PC-3 (cell line): ENCODE data around the gene UBN2. TPM values are rescaled to one million over a fixed set of nuclear protein-coding genes. Genes with fewer than 3 reads are reported as not detected.

Experiments used
- ATAC-seq: fragments of 200-7000 bp; cut with Tn5 transposase; 2 replicates; pipeline ENCODE4 v1.9.1; 2020; ENCODE audit warnings: mild to moderate bottlenecking, moderate library complexity
- Bru-seq: library from RNA; stranded (reverse); fragments of 400-500 nt; gene quantifications from one replicate; lab custom pipeline; 2021; lab: Mats Ljungman, UMichigan
- BruChase-seq, 2 experiments: library from RNA; stranded (reverse); fragments of 400-500 nt; gene quantifications; one replicate each; lab custom pipeline; 2021; lab: Mats Ljungman, UMichigan
- BruUV-seq: library from RNA; stranded (reverse); fragments of 400-500 nt; replicated peaks from 2 replicates; lab custom pipeline; 2021; lab: Mats Ljungman, UMichigan
- CTCF ChIA-PET: fragments of 300-600 bp; sonication (Branson Sonifier 250); formaldehyde crosslinking; loops from one replicate; lab custom pipeline; 2022; ENCODE audit warnings: antibody characterized with exemption; lab: Charles Lee
- POLR2A ChIA-PET: fragments of 300-600 bp; sonication (Branson Sonifier 250); formaldehyde crosslinking; loops from one replicate; lab custom pipeline; 2022; ENCODE audit warnings: antibody characterized with exemption; ENCODE audit not compliant: unreplicated experiment; lab: Charles Lee
- DNase-seq: peaks from one replicate; pipeline ENCODE4 v3.0.0-alpha.2; 2015
- H2AFZ ChIP-seq: fragments of 300-600 bp; sonication (generic); 2 replicates; pipeline ENCODE4 v1.6.0; 2016; ENCODE audit warnings: antibody characterized with exemption, low read length
- H3F3A ChIP-seq: fragments of 300-600 bp; sonication (generic); one replicate; pipeline ENCODE4 v1.6.0; 2017; ENCODE audit warnings: antibody characterized with exemption, low read length, control low read depth, mild to moderate bottlenecking; ENCODE audit not compliant: unreplicated experiment
- H3K27ac ChIP-seq: fragments of 300-600 bp; sonication (generic); 2 replicates; pipeline ENCODE4 v1.5.1; 2016; ENCODE audit warnings: mild to moderate bottlenecking, low read length
- H3K27me3 ChIP-seq: fragments of 300-600 bp; sonication (generic); 2 replicates; pipeline ENCODE4 v1.6.1; 2016; ENCODE audit warnings: low read length, mixed read lengths
- H3K36me3 ChIP-seq: fragments of 300-600 bp; sonication (generic); 2 replicates; pipeline ENCODE4 v1.6.1; 2016; ENCODE audit warnings: low read depth, mixed run types, low read length, mixed read lengths
- H3K4me1 ChIP-seq: fragments of 300-600 bp; sonication (generic); 2 replicates; pipeline ENCODE4 v1.5.1; 2016; ENCODE audit warnings: low read length; ENCODE audit not compliant: insufficient read depth
- H3K4me2 ChIP-seq: fragments of 300-600 bp; sonication (generic); 2 replicates; pipeline ENCODE4 v1.6.0; 2016; ENCODE audit warnings: low read length
- H3K4me3 ChIP-seq: fragments of 300-600 bp; sonication (generic); 2 replicates; pipeline ENCODE4 v1.5.1; 2016; ENCODE audit warnings: mild to moderate bottlenecking, low read length, mixed read lengths
- H3K79me2 ChIP-seq: fragments of 300-600 bp; sonication (generic); 2 replicates; pipeline ENCODE4 v1.6.1; 2017; ENCODE audit warnings: low read length, mixed read lengths
- H3K9ac ChIP-seq: fragments of 300-600 bp; sonication (generic); 2 replicates; pipeline ENCODE4 v1.6.0; 2016; ENCODE audit warnings: mild to moderate bottlenecking, low read length
- H3K9me2 ChIP-seq: fragments of 300-600 bp; sonication (generic); replicated peaks from 2 replicates; pipeline ENCODE4 v1.6.1; 2016; ENCODE audit warnings: mixed run types, low read length, mixed read lengths
- H3K9me3 ChIP-seq: fragments of 300-600 bp; sonication (generic); 2 replicates; pipeline ENCODE4 v1.6.1; 2016; ENCODE audit warnings: low read length, mixed read lengths
- H4K20me1 ChIP-seq: fragments of 300-600 bp; sonication (generic); 2 replicates; pipeline ENCODE4 v1.6.1; 2016; ENCODE audit warnings: low read length, mixed read lengths
- EZH2 ChIP-seq: fragments of 300-600 bp; sonication (generic); IDR thresholded peaks from one replicate; pipeline ENCODE4 v1.6.1; 2017; ENCODE audit warnings: antibody characterized with exemption, mild to moderate bottlenecking, low read length; ENCODE audit not compliant: unreplicated experiment
- EZH2phosphoT487 ChIP-seq: fragments of 300-600 bp; sonication (generic); IDR thresholded peaks from 2 replicates; pipeline ENCODE4 v1.6.1; 2018; ENCODE audit warnings: mild to moderate bottlenecking, antibody characterized with exemption, low read length, borderline replicate concordance
- intact Hi-C: fragments of 100-400 bp; cut with micrococcal nuclease; formaldehyde crosslinking; loops from 2 replicates; pipeline ENCODE4 v1.9.0; 2023
- long read RNA-seq: library from polyadenylated mRNA; unstranded; transcript quantifications from one replicate; pipeline ENCODE4 v2.0.0, GENCODE V29; 2021; ENCODE audit not compliant: unreplicated experiment
- total RNA-seq: library from RNA; depleted of rRNA; stranded (reverse); fragments of >200 nt; gene quantifications from 2 replicates; pipeline ENCODE4 v1.2.3, GENCODE V29; 2014; rRNA removed
- TF ChIP-seq, protein P1 (sequence below): fragments of 300-600 bp; sonication (generic); conservative IDR thresholded peaks from 2 replicates; pipeline ENCODE4 v1.5.1; 2017; ENCODE audit warnings: antibody characterized with exemption, low read depth, mild to moderate bottlenecking, low read length

UBN2 gene
- total RNA-seq (2.2 and 3.7 TPM in 2 replicates), Bru-seq, nascent RNA (percentile 89 among the genes with signal in this experiment), BruChase-seq, experiment 1, labeled RNA remaining after a 6-hour chase (percentile 79 among the genes with signal in this experiment), BruChase-seq, experiment 2, labeled RNA remaining after a 2-hour chase (percentile 88 among the genes with signal in this experiment)
- long read RNA-seq, partial matches to known transcripts, result 3 of 9 reads
- long read RNA-seq, other reads (novel, unspliced or antisense), result 6 of 9 reads

DNA sequence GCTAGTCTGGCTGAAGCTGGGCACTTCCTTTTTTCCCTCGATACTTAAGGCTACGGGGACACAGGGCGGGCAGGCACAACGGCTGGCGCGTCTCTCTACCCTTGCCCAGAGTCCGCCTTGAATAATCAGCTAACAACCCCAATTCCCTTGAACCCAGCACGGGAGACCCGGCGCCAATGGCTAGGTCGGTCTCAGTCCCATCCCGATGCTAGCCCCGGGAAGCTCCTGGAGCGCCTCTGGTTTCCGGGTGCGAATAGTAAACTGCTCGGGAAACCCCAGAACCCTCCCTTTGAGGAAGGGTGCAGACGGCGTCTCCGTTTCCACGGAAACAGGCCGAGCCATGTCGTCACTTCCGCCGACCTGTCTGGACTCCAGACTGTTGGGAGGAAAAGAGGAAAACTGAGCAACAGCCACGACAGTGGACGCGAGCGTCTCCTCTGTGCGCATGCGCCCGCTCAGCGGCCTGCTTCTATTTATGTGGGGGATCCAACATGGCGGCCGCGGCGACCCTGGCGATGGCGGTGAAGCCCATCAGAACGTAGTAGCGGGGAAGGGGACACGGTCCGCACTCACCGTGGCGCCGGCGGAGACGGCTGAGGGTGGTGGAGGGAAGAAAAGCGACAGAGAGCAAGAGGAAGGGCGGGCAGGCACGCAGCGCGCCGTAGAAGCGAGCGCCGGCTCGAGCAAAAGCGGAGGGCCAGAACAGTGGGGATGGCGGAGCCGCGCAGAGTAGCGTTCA, at the start of gene UBN2:
TSS of gene UBN2 (plus strand) at position 464 of the 739 bp plus-strand sequence. CDS start at position 712, 248 bp downstream.
- Histone ChIP-seq H3K4me2 (peak within 1 kb of the TSS; percentile 95), H3K36me3 (no peaks in the 10 kb centered on the region), H3K27ac (no peak within 1 kb of the TSS), H3F3A (no peaks in the 10 kb centered on the region), H3K9me3 (no peaks in the 10 kb centered on the region), H3K79me2 (peaks cover 34% of the 10 kb centered on the region), H3K9me2 (no peaks in the 10 kb centered on the region), H2AFZ (peak within 1 kb of the TSS; percentile 100), H3K4me1 (peaks cover 27% of the 10 kb centered on the region), H3K9ac (peak within 1 kb of the TSS; percentile 85), H3K4me3 (peak within 1 kb of the TSS; percentile 100), H4K20me1 (peaks cover 14% of the 10 kb centered on the region; the same call in 1 of the 2 replicates), H3K27me3 (no peaks in the 10 kb centered on the region)
- ChIA-PET POLR2A (interaction anchor here (0.5 to 0.7 kb wide), 2 partner anchors 97 to 1278 kb away, joined by 3 to 6 read pairs; a partner anchor contains a TSS), CTCF (no interaction called here)
- peak; percentile 81 for ATAC-seq
- DNase-seq, result peak; percentile 97
- TF ChIP-seq, protein P1, sequence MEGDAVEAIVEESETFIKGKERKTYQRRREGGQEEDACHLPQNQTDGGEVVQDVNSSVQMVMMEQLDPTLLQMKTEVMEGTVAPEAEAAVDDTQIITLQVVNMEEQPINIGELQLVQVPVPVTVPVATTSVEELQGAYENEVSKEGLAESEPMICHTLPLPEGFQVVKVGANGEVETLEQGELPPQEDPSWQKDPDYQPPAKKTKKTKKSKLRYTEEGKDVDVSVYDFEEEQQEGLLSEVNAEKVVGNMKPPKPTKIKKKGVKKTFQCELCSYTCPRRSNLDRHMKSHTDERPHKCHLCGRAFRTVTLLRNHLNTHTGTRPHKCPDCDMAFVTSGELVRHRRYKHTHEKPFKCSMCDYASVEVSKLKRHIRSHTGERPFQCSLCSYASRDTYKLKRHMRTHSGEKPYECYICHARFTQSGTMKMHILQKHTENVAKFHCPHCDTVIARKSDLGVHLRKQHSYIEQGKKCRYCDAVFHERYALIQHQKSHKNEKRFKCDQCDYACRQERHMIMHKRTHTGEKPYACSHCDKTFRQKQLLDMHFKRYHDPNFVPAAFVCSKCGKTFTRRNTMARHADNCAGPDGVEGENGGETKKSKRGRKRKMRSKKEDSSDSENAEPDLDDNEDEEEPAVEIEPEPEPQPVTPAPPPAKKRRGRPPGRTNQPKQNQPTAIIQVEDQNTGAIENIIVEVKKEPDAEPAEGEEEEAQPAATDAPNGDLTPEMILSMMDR, result no peak
- no peak for TF ChIP-seq EZH2
- TF ChIP-seq EZH2phosphoT487, result no peak
- intact Hi-C loops, result loop anchor here (1.0 to 10.0 kb wide), 2 partner anchors 98 to 124 kb away; partner anchors contain the start of gene LUC7L2
- BruUV-seq, result no TSS peak

DNA sequence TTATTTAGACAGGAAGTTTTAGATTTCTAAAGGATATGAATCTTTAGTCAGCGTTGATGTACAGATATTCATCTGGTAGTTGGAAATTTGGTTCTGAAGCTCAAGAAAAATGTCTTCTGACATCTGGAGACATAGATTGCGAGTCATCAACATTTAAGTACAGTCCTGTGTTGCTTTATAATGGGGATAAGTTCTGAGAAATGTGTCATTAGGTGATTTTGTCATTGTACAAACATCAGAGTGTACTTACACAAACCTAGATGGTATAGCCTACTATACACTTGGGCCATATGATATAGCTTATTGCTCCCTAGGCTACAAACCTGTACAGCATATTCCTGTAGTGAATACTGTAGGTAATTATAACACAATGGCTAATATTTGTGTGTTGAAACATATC, 49.6 kb upstream of the UBN2 start:
- peaks cover 19% of the 10 kb centered on the region for H3K4me1 ChIP-seq
- DNase-seq, result peak; percentile 74
- TF ChIP-seq, protein P1, result no peak
- TF ChIP-seq EZH2phosphoT487 (no peak), EZH2 (no peak)
- CTCF ChIA-PET, result interaction anchor here (0.5 kb wide), 1 partner anchor 87 kb away, joined by 3 read pairs; no protein-coding TSS in a partner anchor
- H3K79me2 ChIP-seq, result no peaks in the 10 kb centered on the region
- H2AFZ ChIP-seq, result no peak overlapping the region
- peak overlapping the region; percentile 51 for H3K4me2 ChIP-seq
- no peaks in the 10 kb centered on the region for H3K9me2 ChIP-seq
- intact Hi-C loops, result no loop called here
- ATAC-seq, result peak; percentile 95
- H3K9ac ChIP-seq, result peak overlapping the region; percentile 11; the same call in 1 of the 2 replicates
- no peaks in the 10 kb centered on the region for H3K9me3 ChIP-seq
- H3F3A ChIP-seq, result peaks cover 6% of the 10 kb centered on the region
- POLR2A ChIA-PET, result no interaction called here
- peak overlapping the region; percentile 81 for H3K27ac ChIP-seq
- H4K20me1 ChIP-seq, result no peaks in the 10 kb centered on the region
- BruUV-seq, result no TSS peak
- no peak overlapping the region for H3K4me3 ChIP-seq
- no peaks in the 10 kb centered on the region for H3K27me3 ChIP-seq
- H3K36me3 ChIP-seq, result 0 out of 2 replicates have a peak, but pooled peaks cover 5% of the 10 kb centered on the region
